Tracheal epithelial cell (primary cell): ENCODE data around the gene OR2V1. TPM values are rescaled to one million over a fixed set of nuclear protein-coding genes. Genes with fewer than 3 reads are reported as not detected.

Experiments used
- total RNA-seq: library from RNA; depleted of rRNA; stranded (reverse); fragments of >200 nt; gene quantifications from 2 replicates; pipeline ENCODE4 v1.2.1, GENCODE V29; 2014

Gene OR2V1
- total RNA-seq, result not detected in 2 replicates

GRCh38 chr5:181130832-181131496 is at the start of gene OR2V1:
Gene OR2V1, minus strand, starts transcription at chr5:181131169. Its CDS starts 5,865 bp downstream, at chr5:181125304.

GRCh38 chr5:181146927-181147636 is 16.1 kb upstream of the OR2V1 start, which contains the start of gene OR2V2:
Gene OR2V2, plus strand, starts transcription at chr5:181147586. Its CDS starts 7,357 bp downstream, at chr5:181154943.

Other genes with a start within 250 kb of the OR2V1 start
- 0.24 TPM in 1 of 2 replicates, not detected in the other for gene BTNL8, start 232.0 kb downstream of the OR2V1 start, total RNA-seq
- not detected in 2 replicates for gene BTNL3, start 142.3 kb downstream of the OR2V1 start, total RNA-seq
- gene BTNL9, start 90.9 kb downstream of the OR2V1 start, total RNA-seq, result not detected in 2 replicates
- not detected in 2 replicates for gene OR2V2, start 16.4 kb upstream of the OR2V1 start, total RNA-seq
- gene TRIM7, start 74.0 kb upstream of the OR2V1 start, total RNA-seq, result 28.2 and 43.3 TPM in 2 replicates
- 5.8 and 14.7 TPM in 2 replicates for gene TRIM41, start 92.1 kb upstream of the OR2V1 start, total RNA-seq
- 5,776 and 7,484 TPM in 2 replicates for gene RACK1, start 112.7 kb upstream of the OR2V1 start, total RNA-seq
- 1.3 and 1.7 TPM in 2 replicates for gene TRIM52, start 130.0 kb upstream of the OR2V1 start, total RNA-seq
- gene OR4F3, start 236.1 kb upstream of the OR2V1 start, total RNA-seq, result not detected in 2 replicates